ENCODE measurements around the gene CERKL.

Gene CERKL

GRCh38 chr2:181628590-181629585 is 28.0 kb downstream of the CERKL start:
- DNase-seq (ENCODE audit: low read depth) = no peak

- DNase-seq (ENCODE audit: low read depth) = peak; percentile 23
These were observed 29.4 kb downstream of the CERKL start for GRCh38 chr2:181627545-181627944.

- no peak for DNase-seq (ENCODE audit: low read depth)
These were observed 30.2 kb downstream of the CERKL start for GRCh38 chr2:181626671-181627070.

- DNase-seq (ENCODE audit: low read depth) = no peak
These were observed 33.7 kb downstream of the CERKL start for GRCh38 chr2:181623159-181623558.

GRCh38 chr2:181621779-181622490 is 35.0 kb downstream of the CERKL start:
- DNase-seq (ENCODE audit: low read depth) = no peak

GRCh38 chr2:181619516-181619915 is 37.4 kb downstream of the CERKL start:
- DNase-seq (ENCODE audit: low read depth) = no peak

- DNase-seq (ENCODE audit: low read depth) = no peak
These were observed 40.2 kb downstream of the CERKL start for GRCh38 chr2:181616715-181617114.

- DNase-seq (ENCODE audit: low read depth) = no peak
These were observed 41.8 kb downstream of the CERKL start for GRCh38 chr2:181614874-181615638.

GRCh38 chr2:181613241-181613640 is 43.7 kb downstream of the CERKL start:
- no peak for DNase-seq (ENCODE audit: low read depth)

- no peak for DNase-seq (ENCODE audit: low read depth)
These were observed 49.0 kb downstream of the CERKL start for GRCh38 chr2:181607629-181608590.

- no peak for DNase-seq (ENCODE audit: low read depth)
These were observed 50.7 kb downstream of the CERKL start for GRCh38 chr2:181605889-181606837.

- DNase-seq (ENCODE audit: low read depth) = no peak
These were observed 54.9 kb downstream of the CERKL start for GRCh38 chr2:181602017-181602416.

- DNase-seq (ENCODE audit: low read depth) = no peak
These were observed 60.3 kb downstream of the CERKL start for GRCh38 chr2:181596556-181596955.

- DNase-seq (ENCODE audit: low read depth) = no peak
These were observed 62.6 kb downstream of the CERKL start for GRCh38 chr2:181594322-181594721.

GRCh38 chr2:181589779-181590178 is 67.1 kb downstream of the CERKL start:
- no peak for DNase-seq (ENCODE audit: low read depth)

- no peak for DNase-seq (ENCODE audit: low read depth)
These were observed 68.4 kb downstream of the CERKL start for GRCh38 chr2:181588546-181588945.

- DNase-seq (ENCODE audit: low read depth) = no peak
These were observed 70.3 kb downstream of the CERKL start for GRCh38 chr2:181586569-181587081.

- no peak for DNase-seq (ENCODE audit: low read depth)
These were observed 71.2 kb downstream of the CERKL start for GRCh38 chr2:181585732-181586131.

GRCh38 chr2:181581534-181581933 is 75.4 kb downstream of the CERKL start:
- no peak for DNase-seq (ENCODE audit: low read depth)

- no peak for DNase-seq (ENCODE audit: low read depth)
These were observed 78.1 kb downstream of the CERKL start for GRCh38 chr2:181578829-181579228.

All from non-pigmented ciliary epithelial cell (primary cell).